GM18873 (cell line): ENCODE results near the gene NECTIN4.

ENCODE experiments used
- ATAC-seq: cut with Tn5 transposase; IDR thresholded peaks from one replicate; pipeline ENCODE4 v1.9.1; 2021; ENCODE audit warnings: mild to moderate bottlenecking, moderate library complexity, moderate number of reproducible peaks; ENCODE audit not compliant: unreplicated experiment, low FRiP score

The NECTIN4 gene

GRCh38 chr1:161083748-161084596 lies 5.4 kb downstream of the NECTIN4 start:
- ATAC-seq: no peak

DNA sequence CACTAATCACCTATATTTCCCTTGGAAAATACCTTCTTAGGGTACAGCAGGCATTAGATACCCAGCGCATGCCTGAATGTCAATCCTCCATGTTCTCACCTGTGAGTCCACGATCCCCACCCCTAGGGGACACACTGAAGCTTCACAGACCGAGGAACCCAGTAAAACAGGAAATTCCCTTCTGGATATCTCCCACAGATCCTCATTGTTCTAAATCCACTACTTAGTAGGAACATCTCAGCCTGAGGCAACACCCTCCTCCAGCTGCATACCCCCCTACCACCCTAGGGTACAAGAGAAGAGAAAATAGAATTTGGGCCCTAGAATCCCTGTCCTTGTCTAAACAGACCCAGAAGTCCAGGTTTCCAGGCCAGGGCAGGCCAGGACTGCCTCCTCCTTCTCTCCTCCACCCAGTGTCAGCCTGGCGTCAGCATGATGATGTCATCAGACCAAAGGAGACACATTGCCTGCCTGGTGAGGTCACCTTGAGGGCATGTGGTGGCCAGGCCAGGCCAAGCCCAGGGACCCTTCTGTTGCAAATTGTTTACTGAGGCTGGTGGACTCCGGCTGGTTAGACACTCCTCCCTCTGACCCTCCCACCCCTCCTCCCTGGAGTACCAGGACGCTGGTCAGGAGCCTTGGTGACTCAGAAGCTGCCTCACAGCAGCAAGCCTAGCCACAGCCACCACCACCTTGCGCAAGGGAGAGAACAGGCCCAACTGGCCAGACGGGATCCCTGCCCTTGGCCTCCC lies 6.2 kb downstream of the NECTIN4 start:
- no peak for ATAC-seq

- no peak for ATAC-seq
These were observed 6.9 kb downstream of the NECTIN4 start for GRCh38 chr1:161082483-161082882.

GRCh38 chr1:161081519-161081918 lies 7.8 kb downstream of the NECTIN4 start:
- ATAC-seq: no peak

DNA sequence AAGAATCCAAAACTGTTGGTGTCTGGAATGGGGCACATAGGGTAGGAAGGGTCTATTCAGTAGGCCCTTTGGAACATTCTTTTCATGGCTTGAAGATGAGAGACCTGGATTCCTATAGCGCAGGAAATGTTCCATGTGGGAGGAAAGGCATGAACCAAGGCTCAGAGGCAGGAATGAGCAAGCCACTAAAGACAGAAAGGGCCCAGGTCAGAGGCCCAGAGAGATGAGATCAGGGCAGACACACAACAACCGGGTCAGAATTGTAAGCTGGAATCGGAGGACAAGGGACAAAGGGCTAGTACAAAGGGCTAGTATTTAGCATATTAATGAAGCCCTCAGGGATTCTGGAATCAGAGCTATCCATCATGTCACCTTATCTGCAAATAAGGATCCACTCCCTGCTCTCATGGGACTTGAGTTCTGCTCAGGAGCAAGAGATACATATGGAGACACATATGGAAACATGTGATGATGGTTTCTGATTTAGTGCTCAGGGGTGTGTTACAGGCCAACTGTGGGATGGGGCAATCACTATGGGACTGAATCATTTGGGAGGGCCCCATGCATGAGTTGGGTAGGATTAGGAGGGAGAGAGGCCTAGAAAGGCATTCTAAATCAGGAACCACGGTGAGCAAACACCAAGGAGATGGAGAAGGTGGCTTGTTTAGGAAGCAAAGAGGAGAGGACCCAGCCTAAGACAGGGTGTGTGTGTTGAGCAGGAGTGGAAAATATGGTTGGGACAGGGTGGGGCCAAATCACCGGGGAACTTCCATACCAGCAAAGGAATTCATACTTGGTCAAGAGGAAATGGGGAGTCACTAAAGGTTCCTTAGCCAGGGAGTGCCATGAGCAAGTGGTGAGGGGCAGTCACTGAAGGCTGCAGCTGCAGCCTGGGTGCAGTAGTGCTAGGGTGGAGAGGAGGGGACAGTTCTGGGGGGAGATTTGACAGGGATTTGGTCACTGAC lies 8.6 kb downstream of the NECTIN4 start:
- ATAC-seq: no peak

DNA sequence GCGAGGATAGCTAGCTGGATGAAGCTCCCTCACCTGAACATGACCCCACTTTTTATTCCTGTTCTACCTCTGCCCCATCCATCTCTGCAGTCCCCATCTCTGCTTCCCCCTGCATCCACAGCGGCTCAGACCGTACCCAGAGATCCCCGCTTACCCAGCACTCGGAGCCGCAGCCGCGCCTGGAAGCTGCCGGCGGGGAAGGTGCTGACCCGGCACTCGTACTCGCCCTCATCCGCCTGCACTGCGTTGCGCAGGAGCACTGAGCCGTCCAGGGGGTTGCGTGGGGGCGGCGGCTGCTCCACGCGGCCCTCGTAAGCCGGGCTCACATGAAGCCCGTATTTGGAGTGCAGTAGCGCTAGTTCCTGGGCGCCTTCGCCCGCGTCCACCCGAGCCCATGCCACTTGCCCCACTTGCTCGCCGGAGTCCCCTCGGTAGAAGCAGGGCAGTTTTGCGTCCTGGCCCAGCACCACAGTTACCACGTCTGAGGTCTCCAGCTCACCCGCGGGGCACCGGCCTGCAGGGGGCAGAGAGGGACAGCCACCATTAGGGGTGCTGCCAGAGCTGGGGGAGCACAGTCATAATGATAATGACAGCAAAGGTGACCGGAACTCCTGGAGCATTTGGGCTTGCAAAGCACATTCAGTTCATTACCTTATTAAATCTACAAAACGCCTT lies 9.8 kb downstream of the NECTIN4 start:
- no peak for ATAC-seq

DNA sequence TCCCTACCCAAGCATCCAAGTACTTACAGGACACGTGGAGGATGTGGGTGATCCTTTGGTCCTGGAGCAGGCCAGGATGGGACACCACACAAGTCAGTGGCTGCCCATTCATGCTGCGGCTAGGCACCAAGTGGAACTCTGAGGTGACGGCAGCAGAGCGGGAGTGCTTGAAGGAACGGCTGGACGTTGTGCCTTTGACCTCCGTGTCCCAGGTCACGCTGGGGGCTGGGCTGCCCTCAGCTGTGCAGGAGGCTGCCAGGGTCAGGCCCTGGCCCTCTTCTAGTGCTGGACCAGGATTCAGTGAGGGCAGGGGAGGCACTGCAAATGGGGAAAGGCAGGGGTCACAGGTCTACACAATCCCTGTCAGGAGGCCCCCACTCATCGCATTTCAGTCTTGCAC lies 11.9 kb downstream of the NECTIN4 start:
- no peak for ATAC-seq

DNA sequence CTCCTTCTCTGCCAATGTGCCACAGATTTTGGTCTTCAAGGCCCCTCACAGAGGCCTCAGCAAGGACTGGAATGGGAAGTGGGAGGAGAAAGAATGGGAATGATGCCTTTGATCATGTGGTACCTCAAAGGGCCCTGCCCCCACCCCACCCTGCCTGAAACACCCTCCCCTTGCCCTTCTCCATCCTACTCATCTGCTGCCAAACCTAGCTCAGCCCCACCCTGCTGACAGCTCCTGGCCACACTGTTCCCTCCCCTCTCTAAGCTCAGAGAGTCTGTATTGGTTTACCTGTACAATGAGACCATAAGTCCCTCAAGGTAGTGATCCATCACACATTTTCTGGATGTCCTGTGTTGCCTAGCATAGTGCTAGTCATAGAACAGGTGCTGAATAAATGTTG lies 12.9 kb downstream of the NECTIN4 start:
- no peak for ATAC-seq

- ATAC-seq: no peak
These were observed 14.5 kb downstream of the NECTIN4 start for GRCh38 chr1:161074676-161075368.

GRCh38 chr1:161073474-161074121 lies 15.8 kb downstream of the NECTIN4 start:
- no peak for ATAC-seq

DNA sequence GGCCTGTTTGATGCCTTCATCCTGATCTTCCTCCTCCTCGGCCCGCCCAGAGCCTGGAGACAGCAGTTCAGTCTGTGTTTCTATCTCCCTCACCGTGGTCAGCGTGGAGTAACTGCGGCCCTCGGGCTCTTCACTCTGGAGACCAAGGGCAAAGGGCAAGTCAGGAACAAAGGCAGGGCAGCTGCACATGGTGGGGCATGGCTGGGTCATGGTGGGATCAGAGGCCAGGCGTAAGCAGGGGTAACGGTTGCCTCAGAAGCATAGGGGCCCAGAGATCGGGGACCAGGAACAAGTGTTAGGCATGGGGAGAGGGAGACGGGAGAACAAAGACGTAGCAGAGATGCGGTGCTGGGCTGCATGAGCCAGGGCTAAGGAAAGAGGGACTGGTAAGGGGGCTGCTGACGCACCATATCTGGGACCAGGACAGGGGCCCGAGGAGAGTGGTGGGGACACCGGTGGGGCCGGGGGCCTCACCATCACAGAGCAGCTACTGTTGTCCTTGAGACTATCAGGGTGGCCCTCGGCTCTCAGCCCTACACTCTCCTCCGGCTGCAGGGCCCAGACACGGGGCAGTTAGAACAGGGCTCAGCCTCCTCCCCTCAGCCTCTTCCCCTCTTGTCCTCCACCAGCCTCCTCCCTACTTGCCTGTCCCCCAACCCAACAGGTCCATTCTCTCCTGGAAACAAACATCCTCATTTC lies 16.5 kb downstream of the NECTIN4 start:
- ATAC-seq: no peak

DNA sequence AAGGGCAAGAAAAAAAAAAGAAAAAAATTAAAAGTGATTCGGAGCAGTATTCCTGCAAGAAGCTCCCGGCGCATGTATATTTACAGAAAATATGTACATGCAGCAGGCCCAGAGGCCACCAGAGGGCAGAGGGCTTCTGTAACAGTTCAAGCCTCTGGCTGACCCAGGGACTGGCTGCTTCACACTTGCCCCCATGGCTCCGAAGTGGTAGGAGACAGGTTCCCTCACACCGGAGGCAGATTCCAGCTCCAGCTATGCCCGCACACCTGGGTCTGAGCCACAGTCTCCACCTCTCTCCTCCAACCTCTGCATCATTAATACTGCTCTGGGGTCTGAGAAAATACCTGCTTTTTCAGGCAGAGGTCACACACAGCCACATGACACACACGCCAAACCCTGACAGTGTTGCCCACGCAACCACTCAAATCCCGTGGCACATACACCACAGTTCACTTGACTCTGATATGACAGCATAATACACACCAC lies 17.4 kb downstream of the NECTIN4 start:
- no peak for ATAC-seq

DNA sequence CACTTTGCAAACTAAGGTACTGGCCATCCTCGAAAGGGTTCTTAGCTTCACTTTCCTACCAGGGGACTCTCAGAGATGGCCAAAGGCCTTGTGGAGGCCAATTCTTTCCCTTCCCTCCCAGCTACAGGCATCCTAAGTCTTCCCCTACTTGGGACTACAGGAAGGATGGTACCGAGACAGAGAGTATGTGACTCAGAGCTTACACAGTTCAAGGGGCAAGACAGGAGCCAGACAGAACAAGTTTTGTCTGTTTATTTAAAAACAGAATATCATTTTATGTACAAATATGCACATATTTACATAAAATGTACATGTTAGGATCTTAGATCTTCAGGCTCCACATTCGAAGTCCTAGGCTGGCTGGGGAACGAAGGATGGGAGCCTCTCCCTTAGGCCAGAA lies 18.6 kb downstream of the NECTIN4 start:
- no peak for ATAC-seq

DNA sequence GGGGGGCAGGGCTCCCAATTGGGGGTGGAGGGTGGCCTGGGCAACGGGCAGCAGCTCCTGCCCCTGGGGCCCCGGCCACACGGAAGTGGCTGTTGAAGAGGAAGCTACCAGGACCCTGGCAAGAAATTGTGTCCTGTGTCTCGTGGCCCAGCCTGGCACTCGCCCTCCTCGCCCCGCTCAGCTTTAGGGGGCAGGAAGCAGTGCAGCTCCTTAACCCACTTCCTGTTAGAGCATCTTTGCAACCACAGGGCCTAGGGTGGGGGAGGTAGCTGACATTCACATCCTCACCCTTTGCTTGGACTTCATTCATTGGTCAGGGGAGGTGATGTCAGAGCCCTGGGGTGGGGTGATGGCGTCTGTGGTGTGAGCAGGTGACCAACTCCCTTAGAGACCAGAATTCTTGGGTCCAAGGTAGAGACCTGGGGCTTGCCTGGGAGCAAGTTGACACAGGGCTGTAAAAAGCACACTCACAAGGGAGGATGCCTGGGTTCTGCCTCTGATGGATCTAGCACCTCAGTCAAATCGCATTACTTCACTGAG lies 19.6 kb downstream of the NECTIN4 start, which contains the start of gene ARHGAP30:
Gene ARHGAP30 (minus strand): TSS at position 161 of the 540 bp plus-strand sequence. CDS start 267 bp downstream, outside the sequence.
- ATAC-seq: peak; percentile 80

GRCh38 chr1:161069241-161069640 lies 20.1 kb downstream of the NECTIN4 start:
- ATAC-seq: no peak

GRCh38 chr1:161068306-161069234 lies 20.8 kb downstream of the NECTIN4 start:
- peak; percentile 29 for ATAC-seq

GRCh38 chr1:161066694-161067093 lies 22.7 kb downstream of the NECTIN4 start:
- ATAC-seq: no peak
